ENCODE measurements around the gene TESMIN. TPM values are rescaled to one million over a fixed set of nuclear protein-coding genes. Genes with fewer than 3 reads are reported as not detected.

The TESMIN gene
- total RNA-seq, 1 experiment from 2014 or later, result 45.2 TPM

GRCh38 chr11:68775951-68776388, 24.6 kb upstream of the TESMIN start:
- no peak overlapping the region for H2BK5ac ChIP-seq (ENCODE audit: insufficient read length, low read length)
- no CpG with 5 or more reads among the region's 4 CpGs for WGBS (ENCODE audit: extremely low coverage, insufficient read length, low lambda C conversion rate)
- H3K4me3 Mint-ChIP-seq, result no peak overlapping the region
- no peak overlapping the region for H3K14ac ChIP-seq (ENCODE audit: insufficient read depth, low read length)
- H3K23me2 ChIP-seq (ENCODE audit: insufficient read length, low read depth, low read length, poor library complexity, severe bottlenecking), result no peaks in the 10 kb centered on the region
- H3K79me1 ChIP-seq (ENCODE audit: insufficient read depth, low read depth, low read length, poor library complexity, severe bottlenecking), result no peaks in the 10 kb centered on the region
- H2AFZ ChIP-seq (ENCODE audit: low read length), result no peak overlapping the region
- H3K4me1 ChIP-seq (ENCODE audit: insufficient read depth, low read length), result peaks cover 3% of the 10 kb centered on the region; the same call in 1 of the 2 replicates
- H3K4me1 Mint-ChIP-seq, result peaks cover 4 to 6% of the 10 kb centered on the region in 2 experiments
- H3K9ac ChIP-seq (ENCODE audit: extremely low read depth, insufficient read length, low read length), result no peak overlapping the region
- H3K27me3 ChIP-seq (ENCODE audit: insufficient read depth, low read length), result no peaks in the 10 kb centered on the region
- no peak overlapping the region for H3K4me2 ChIP-seq (ENCODE audit: insufficient read depth, insufficient read length, low read length)
- no peak overlapping the region for H2BK12ac ChIP-seq (ENCODE audit: insufficient read length, low read depth, low read length)
- no peaks in the 10 kb centered on the region for H3K9me3 ChIP-seq (ENCODE audit: control insufficient read depth, low read depth, low read length)
- H3K79me2 ChIP-seq (ENCODE audit: insufficient read depth, low read length), result no peaks in the 10 kb centered on the region
- no peak overlapping the region for H3K27ac Mint-ChIP-seq
- H3T11ph ChIP-seq (ENCODE audit: low read length), result no peak overlapping the region
- TF ChIP-seq CTCF (conservative IDR thresholded peaks at IDR 0.05), result no peak
- DNase-seq, result no peak
- no peak overlapping the region for H4K91ac ChIP-seq (ENCODE audit: insufficient read length, low read depth, low read length)
- no peaks in the 10 kb centered on the region for H4K20me1 ChIP-seq (ENCODE audit: control insufficient read depth, insufficient read depth, insufficient read length)
- H2BK120ac ChIP-seq (ENCODE audit: low read depth, low read length, poor library complexity, severe bottlenecking), result no peak overlapping the region
- H4K8ac ChIP-seq (replicated peaks; ENCODE audit: insufficient read length, low read depth, low read length), result no peak overlapping the region
- H2BK20ac ChIP-seq (ENCODE audit: low read depth, low read length, poor library complexity, severe bottlenecking), result no peak overlapping the region
- H3K27ac ChIP-seq (ENCODE audit: insufficient read length, low read depth, low read length), result no peak overlapping the region
- H3K23ac ChIP-seq (ENCODE audit: insufficient read length, low read depth, low read length), result no peak overlapping the region
- H3K56ac ChIP-seq (ENCODE audit: insufficient read length, low read depth, low read length), result no peak overlapping the region
- H3K36me3 Mint-ChIP-seq (ENCODE audit: insufficient read depth in 1 of 3, low read depth in 3 of 3), result peaks cover 0 to 7% (median 0%) of the 10 kb centered on the region in 3 experiments; a peak in 1 of 7 replicates
- no peak overlapping the region for H3K18ac ChIP-seq (ENCODE audit: insufficient read length, low read depth, low read length)
- no peaks in the 10 kb centered on the region for H3K9me3 Mint-ChIP-seq
- H3K27me3 Mint-ChIP-seq (ENCODE audit: low read depth), result no peaks in the 10 kb centered on the region
- no peak overlapping the region for H3K4ac ChIP-seq (ENCODE audit: low read depth, low read length)
- no peak overlapping the region for H2AK5ac ChIP-seq (ENCODE audit: insufficient read length, low read length)
- H4K5ac ChIP-seq (ENCODE audit: insufficient read length, low read depth, low read length), result no peak overlapping the region
- no peak overlapping the region for H2BK15ac ChIP-seq (ENCODE audit: low read depth, low read length)
